SK-MEL-5 (cell line): ENCODE data around the gene MAP1LC3A. TPM values are rescaled to one million over a fixed set of nuclear protein-coding genes. Genes with fewer than 3 reads are reported as not detected.

ENCODE experiments used
- DNase-seq: peaks from one replicate; pipeline ENCODE4 v3.0.0-alpha.2; 2016; ENCODE audit warnings: low read depth, low spot score
- in situ Hi-C: cut with HindIII; loops from 2 replicates; pipeline ENCODE4 v1.10.0; 2016; ENCODE audit warnings: low sequenced_read_pairs, high pct_unique_total_duplicates, low pct_unique_long_range_greater_than_20kb
- total RNA-seq: library from RNA; depleted of rRNA; stranded (reverse); fragments of >200 nt; shearing (Covaris generic); gene quantifications from 2 replicates; pipeline ENCODE4 v1.2.3, GENCODE V29; 2014

MAP1LC3A gene
- total RNA-seq, 1 experiment from 2014 or later: 1.1 TPM

DNA sequence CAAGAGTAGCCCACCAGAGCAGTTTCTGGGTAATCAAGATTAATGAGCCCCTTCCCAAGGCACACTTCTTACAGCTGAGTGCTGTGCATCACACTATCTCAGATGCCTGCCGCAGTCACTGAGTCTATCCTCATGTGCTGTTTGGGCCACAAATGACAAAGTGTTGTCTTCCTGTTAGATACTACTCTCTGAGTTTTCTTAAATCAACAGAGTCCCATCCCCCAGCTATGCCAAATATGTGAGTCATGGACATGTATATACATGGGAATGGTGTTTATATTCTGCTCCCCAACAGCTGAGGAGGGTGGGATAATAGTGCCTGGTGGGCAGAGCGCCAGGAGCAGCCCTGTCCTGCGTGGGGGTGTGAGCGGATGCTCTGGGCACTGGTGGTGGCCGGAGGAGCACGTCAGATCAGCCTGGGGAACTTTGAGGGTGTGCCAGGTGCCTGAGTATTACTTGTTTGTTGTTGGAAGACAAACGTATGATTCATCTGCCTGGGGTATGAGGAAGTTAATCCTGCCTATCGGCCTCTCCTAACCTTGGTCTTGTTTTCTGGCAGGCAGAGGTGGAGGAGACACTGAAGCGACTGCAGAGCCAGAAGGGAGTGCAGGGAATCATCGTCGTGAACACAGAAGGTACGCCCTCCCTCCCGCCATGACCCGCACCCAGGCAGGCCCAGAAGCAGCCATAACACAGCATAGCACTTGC, 32.7 kb upstream of the MAP1LC3A start:
- in situ Hi-C loops: no loop called here
- DNase-seq: peak; percentile 16

DNA sequence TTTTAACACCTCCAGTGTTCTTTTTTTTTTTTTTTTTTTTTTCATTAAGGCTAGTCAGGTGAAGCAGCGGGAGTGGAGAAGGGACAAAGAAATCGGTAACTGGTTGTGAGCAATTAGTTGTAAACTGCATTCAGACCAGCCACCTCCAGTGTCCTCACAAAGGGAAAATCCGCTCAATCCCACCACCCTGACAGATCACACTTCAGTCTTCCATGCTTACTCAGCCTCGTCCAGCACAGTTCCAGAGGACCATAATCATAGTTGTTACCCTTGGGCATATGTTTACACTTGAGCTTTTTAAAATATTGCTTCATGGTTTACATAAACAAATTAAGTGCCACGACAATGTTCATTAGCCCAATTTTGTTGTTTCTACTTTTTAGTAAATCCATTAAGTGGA, 32.1 kb upstream of the MAP1LC3A start:
- DNase-seq: no peak
- in situ Hi-C loops: no loop called here

- in situ Hi-C loops: no loop called here
- no peak for DNase-seq
Observed at GRCh38 chr20:34527016-34527415, 31.5 kb upstream of the MAP1LC3A start.

GRCh38 chr20:34528921-34529297, 29.6 kb upstream of the MAP1LC3A start:
- in situ Hi-C loops: no loop called here

GRCh38 chr20:34529742-34530141, 28.8 kb upstream of the MAP1LC3A start:
- in situ Hi-C loops: no loop called here
- no peak for DNase-seq

More at GRCh38 chr20:34528921-34529297, 29.6 kb upstream of the MAP1LC3A start:
- peak; percentile 46 for DNase-seq

GRCh38 chr20:34530342-34530741, 28.2 kb upstream of the MAP1LC3A start:
- no peak for DNase-seq
- in situ Hi-C loops: no loop called here

DNA sequence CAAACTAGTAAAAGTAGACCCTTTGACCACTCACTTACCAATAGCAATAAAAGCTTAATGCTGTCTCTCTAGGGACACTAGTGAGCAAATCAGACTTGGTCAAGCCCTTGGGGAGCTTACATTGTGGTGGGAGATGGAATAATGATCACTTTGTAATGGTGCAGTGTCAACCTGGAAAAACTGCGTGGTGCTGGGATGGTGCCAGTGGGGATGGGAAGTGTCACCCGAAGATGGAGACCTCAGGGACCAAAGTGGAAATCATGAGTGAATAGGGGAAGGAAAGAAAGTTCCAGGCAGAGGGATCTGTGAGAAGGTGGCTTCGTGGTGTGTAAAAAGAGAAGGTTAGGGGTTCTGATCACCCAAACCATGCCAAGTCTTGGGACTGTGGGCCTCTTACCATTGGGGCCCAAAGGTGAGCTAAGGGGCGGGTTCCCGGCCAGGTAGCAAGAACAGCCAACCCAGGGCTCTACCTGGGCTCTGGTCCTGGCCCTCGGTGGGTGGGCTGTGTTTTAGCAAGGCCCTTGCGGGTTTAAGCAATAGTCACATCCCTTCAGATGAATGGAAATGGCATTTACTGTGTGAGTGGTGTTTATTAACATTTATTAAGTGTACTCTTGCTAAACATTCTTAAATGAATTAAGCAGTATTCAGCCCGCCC, 26.8 kb upstream of the MAP1LC3A start:
- no peak for DNase-seq
- in situ Hi-C loops: no loop called here

- no peak for DNase-seq
- in situ Hi-C loops: no loop called here
Observed at GRCh38 chr20:34532320-34532719, 26.2 kb upstream of the MAP1LC3A start.

- in situ Hi-C loops: no loop called here
Observed at GRCh38 chr20:34532756-34533155, 25.8 kb upstream of the MAP1LC3A start.

GRCh38 chr20:34534391-34535165, 23.9 kb upstream of the MAP1LC3A start:
- DNase-seq: no peak
- in situ Hi-C loops: no loop called here

More at GRCh38 chr20:34532756-34533155, 25.8 kb upstream of the MAP1LC3A start:
- DNase-seq: no peak

- no peak for DNase-seq
- in situ Hi-C loops: no loop called here
Observed at GRCh38 chr20:34535301-34535840, 23.1 kb upstream of the MAP1LC3A start.

DNA sequence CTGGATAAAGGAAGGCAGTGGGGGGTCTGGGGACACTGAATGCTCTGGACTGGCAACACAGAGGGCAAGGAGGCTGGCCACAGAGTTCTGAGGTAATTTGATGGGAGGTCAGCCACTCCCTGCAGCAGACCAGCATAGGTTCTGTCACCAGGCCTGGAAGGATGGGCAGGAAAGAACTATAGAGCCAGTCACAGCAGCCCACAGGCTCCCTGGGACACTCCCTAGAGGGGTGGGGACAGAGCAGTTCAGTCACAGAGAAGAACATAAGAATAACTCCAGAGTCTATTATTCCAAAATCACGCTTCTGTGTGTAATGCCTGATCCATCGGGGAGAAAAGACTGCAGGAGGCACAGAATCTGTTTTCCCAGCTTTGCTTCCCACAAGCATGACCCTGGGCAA, 22.7 kb upstream of the MAP1LC3A start:
- DNase-seq: no peak
- in situ Hi-C loops: no loop called here

GRCh38 chr20:34536798-34537394, 21.6 kb upstream of the MAP1LC3A start:
- in situ Hi-C loops: no loop called here
- DNase-seq: peak; percentile 78

DNA sequence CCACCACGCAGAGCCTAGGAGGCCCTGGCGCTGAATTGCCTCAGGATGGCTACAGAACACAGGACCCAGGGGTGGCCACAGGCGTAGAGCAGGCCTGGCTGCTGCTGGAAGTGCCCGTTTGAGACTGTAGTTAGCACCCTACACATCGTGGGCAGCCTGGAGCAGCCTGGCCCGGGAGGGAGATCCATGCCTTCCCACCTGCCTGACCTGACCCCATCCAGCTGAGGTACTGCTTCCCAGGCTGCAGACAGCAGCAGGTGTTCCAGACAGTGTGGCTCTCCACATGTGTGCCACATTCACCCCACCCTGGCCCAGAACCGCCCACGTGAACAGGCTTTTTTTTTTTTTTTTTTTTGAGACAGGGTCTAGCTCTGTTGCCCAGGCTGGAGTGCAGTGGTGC, 20.9 kb upstream of the MAP1LC3A start:
- in situ Hi-C loops: no loop called here
- no peak for DNase-seq

DNA sequence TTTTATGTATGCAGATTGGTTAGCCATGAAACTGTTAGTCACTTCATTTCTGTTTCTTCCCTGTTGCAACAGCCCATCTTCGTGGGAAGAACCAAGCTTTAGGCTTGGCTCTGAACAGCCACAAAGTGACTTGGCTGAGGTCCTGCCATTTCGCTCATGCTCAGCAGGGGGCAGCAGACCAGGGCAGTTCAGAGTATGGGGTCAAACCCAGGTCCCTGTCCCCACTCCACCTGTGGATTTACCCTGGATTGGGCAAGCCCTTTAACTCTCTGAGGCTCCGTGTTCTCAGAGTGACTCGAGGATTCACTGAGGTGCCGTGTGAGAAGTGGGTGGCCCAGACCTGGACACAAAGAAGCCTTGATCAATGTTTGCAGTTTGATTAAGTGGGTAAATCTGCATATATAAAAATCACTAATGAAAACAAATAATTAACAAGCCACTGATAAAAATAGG, 19.8 kb upstream of the MAP1LC3A start:
- DNase-seq: peak; percentile 69
- in situ Hi-C loops: no loop called here

DNA sequence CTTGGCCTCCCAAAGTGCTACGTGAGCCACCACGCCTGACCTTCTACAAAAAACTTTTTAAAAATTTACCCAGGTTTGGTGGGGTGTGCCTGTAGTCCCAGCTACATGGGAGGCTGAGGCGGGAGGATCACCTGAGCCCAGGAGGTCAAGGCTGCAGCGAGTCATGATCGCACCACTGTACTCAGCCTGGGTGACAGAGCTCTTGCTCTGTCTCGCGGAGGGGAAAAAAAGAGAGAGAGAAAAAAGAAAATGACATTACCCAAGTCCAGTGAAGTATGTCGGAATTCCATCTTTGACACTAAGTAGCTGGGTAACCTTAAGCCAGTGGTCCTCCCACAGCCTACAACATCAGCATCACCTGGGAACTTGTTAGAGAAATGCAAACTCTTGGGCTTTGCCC, 18.8 kb upstream of the MAP1LC3A start:
- DNase-seq: no peak
- in situ Hi-C loops: no loop called here

- DNase-seq: no peak
- in situ Hi-C loops: no loop called here
Observed at GRCh38 chr20:34540596-34541263, 17.8 kb upstream of the MAP1LC3A start.
